HG03159 (cell line): ENCODE measurements around the gene PPFIA1.

Source experiments
- ATAC-seq: cut with Tn5 transposase; IDR thresholded peaks from one replicate; pipeline ENCODE4 v1.9.1; 2021; ENCODE audit warnings: mild to moderate bottlenecking, moderate library complexity; ENCODE audit not compliant: unreplicated experiment

Gene PPFIA1

DNA sequence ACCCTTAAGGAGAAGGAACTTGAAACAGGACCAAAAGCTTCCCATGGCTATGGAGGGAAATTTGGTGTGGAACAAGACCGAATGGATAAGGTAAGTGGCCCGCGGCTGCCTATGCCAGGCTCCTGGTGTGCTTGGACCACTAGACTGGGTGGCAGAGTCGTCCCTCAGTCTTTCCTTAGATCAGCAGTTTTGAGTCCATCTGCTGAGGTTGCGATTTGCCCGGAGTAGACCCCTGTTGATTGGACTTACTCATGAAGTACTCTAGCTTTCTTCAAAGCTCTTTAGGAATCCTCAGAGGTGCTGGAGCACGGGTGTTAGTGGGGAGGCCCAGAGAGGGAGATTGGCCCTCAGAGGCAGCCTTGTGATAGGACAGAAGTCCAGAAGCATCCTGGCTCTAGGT lies 139.4 kb downstream of the PPFIA1 start:
- no peak for ATAC-seq

DNA sequence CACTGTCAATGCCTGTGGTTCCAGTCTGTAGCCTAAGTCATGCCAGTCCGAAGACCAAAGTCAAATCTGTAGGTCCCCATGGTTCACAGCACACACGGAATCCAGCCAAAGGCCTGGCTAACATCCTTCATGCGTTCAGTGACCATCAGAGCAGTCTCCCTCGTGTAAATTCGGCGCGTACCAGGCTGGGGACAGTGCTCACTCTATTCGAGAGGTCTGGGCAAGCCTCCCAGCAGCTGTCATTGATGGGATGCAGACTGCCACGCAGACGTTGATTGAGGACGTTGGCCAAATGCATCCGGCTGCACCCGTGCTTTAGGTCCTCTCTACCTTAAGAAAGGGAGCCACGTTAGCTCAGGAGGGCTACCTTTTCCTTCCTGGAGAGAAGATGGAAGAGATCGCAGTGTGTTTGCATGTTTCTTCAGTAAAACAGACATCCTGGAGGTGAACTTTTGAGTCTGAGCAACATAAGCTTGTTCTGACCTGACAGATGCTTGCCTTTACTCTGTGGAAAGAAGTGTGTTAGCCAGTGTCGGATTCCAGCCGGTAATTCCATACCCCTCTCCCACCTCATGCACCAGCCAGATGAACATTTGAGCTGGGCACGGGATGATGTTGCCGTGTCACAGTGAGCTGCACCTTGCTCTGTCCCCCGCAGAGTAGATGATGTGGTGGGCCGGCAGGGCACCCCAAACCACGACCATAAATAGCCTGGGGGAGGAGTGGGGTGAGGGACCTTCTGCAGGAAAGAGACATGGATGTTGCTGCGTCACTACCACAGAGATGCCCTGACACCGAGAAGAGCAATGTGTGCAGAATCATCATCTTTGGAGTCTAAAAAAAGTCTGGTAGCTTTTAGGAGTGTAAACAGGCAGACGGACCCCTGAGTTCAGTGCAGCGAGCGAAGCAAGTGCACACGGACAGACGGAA lies 140.1 kb downstream of the PPFIA1 start:
- no peak for ATAC-seq

DNA sequence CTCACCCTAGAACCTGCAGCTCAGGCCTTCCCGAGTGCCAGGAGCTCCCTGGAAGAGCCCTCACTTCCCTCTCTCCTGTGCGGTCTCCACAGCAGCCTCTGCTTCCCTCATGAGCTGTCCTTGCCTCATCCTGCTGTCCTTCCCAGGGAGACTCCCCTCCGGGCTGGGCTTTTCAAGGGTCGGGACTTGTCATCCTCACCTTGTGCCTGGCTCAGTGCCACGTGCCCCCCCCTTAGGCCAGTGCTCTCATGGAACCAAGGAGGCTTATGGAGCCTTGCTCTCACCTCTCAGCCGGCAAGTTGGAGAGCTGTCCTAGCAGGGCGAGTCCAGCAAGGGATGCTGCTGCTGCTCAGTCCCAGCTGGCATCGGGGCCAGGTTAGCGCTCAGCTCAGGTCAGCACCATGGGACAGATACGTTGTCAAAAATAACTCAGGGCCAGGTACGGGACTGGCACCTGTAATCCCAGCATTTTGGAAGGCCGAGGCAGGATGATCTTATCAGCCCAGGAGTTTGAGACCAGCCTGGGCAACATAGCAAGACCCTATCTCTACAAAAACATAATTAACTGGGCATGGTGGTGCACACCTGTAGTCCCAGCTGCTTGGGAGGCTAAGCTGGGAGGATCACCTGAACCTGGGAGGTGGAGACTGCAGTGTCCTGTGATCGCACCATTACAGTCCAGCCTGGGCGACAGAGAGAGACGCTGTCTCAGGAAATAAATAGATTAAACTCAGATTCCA lies 141.4 kb downstream of the PPFIA1 start:
- no peak for ATAC-seq

DNA sequence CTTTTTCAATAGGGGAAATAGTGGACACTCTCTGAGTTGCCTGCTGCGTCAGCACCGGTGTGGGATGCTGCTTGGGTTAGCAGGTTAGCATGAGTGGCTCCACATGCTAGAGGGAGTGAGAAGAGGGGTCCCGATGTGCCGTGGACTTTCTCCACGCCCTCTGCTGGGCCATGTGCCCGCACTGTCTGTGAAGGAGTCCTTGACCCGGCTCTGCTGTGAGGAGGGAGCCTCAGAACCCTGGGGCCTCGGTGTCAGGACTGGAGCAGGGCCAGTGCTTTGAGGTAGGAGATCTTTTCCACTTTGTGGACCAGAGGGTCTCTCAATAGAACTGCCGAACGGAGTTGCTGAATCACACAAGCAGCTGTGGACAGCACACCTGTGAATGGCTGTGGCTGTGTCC lies 142.7 kb downstream of the PPFIA1 start:
- no peak for ATAC-seq

DNA sequence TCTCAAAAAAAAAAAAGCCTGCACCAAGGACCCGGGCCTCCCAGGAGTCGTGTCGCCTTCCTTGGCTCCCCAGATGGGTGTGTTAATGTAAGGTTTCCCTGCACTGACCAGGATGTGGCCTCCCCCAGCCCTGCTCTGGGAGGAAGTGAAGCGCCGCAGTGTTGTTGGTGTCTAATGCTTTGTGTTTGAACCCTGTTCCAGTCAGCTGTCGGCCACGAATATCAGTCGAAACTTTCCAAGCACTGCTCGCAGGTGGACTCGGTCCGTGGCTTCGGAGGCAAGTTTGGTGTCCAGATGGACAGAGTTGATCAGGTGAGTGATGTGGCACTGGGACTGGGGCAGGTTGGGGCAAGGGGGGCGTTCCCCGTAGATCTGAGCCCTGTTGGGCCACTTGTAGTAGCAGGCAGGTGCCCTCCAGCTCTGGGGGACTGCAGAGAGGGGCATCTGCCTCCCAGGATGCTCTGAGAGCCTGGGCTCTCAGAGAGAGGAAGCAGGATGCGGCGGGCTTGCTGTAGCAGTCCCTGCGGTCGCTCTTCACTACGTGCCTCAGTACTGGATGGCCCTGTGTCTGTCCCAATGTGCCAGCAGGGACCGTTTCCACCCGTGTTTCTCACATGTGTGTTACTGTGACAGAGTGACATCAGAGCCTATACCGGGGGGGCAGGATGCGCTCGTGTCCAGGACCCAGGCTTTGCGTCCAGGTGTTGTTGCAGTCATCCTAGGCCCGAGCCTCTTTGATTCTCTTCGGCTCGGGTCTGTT lies 144.0 kb downstream of the PPFIA1 start:
- ATAC-seq, result no peak

DNA sequence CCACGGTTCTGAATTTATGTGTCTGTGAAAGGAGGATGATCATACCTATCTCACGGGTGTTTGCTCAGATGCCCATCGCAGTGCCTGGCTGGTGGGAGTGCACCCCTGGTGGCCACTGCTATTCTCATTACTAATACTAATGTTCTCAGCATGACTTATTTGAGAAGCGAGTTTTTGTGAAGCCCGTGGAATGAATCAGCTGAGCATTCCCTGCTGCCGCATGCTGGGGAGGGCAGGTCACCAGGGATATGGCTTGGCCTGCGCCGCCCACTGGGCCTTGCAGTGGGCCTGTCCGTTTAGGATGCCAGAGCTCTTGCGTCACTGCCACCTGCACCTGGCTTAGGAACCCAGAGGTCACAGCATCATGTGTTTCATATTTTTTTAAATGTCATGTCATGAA lies 144.7 kb downstream of the PPFIA1 start:
- no peak for ATAC-seq

DNA sequence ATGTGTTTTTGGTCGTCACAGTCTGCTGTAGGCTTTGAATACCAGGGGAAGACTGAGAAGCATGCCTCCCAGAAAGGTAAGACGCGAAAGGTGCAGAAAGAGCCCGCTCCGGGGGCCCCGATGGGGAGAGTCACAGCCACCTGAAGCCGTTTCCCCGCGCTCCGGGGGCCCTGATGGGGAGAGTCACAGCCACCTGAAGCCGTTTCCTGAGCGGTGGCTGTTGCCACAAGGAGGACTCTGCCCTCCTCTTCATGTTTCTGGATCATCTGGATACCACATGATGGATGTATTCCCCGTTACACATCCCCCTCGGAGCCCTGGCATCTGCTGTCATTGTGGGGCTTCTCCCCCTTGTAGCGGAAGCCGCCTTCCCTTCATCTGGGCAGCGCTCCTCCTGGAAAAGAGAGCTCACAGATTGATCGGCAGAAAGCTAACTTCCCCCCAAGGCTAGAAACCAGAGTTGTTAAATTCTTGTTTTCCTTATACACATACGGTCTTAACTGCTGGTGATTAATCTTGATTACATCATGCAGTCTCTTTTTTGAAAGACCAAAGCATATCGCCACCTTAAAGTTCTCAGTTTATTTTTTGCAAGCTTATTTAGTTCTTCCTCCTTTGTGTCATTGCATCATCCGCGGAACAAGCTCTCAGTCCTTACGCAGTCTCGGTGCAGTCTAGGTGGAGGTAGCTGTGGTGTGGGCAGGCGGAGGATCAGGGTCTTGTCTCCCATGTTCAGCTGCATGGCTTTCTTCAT lies 145.3 kb downstream of the PPFIA1 start:
- ATAC-seq, result no peak

DNA sequence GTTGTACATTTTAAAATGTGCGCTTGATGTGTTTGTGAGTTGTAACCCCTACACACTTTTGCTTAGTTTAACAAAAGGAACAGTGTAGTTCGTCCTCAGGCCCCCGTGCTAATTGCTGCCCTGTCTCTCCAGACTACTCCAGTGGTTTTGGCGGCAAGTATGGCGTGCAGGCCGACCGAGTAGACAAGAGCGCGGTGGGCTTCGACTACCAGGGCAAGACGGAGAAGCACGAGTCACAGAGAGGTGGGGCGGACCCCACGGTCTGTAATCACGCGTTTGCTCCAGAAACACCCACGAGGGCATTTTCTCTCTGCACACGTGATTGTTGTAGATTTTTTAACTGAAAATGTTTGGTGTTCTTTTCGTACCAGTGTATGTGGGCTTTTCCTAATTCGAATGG lies 146.4 kb downstream of the PPFIA1 start:
- no peak for ATAC-seq

DNA sequence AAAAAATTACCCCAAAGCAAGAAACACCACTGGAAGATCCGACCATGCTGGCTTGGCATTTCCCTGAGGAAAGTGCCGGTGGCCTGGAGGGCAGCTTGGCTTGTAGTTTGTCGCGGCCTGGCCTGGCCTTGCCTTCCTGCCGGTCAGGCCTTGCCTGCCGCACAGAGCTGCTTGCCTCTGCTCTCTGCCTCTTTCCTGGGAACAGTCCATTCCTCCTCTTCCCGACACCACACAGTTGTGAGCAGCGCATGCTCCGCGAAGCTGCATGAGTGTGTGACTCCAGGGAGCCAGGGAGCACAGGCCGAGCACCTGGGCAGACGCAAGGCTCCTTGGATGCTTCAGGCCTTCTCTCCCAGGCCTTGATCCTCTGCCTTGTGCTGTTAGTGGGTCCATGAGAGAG lies 147.6 kb downstream of the PPFIA1 start:
- ATAC-seq, result no peak

DNA sequence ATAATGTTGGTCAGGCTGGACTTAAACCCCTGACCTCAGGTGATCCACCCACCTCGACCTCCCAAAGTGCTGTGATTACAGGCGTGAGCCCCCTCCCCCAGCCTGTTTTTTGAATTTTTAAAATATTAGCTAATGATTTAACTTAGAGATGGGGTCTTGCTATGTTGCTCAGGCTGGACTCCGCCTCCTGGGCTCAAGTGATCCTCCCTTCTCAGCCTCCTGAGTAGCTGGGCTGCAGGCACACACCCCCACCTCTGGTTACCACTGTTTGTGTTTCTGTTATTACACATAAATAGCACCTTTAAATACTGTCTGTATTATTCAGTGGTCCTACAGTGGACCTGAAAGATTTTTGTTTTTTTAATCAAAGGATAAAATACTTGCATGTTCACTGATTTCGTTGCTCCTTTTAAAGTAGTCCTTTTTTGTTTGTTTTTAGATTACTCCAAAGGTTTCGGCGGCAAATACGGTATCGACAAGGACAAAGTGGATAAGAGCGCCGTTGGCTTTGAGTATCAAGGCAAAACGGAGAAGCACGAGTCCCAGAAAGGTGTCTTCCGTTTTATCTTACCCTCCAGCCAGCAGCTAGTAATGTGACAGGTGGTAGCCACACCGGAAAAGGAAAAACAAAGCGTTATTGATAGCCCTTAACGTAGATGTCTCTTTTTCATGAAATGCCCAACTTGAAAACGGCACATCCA lies 149.0 kb downstream of the PPFIA1 start:
- ATAC-seq, result no peak

DNA sequence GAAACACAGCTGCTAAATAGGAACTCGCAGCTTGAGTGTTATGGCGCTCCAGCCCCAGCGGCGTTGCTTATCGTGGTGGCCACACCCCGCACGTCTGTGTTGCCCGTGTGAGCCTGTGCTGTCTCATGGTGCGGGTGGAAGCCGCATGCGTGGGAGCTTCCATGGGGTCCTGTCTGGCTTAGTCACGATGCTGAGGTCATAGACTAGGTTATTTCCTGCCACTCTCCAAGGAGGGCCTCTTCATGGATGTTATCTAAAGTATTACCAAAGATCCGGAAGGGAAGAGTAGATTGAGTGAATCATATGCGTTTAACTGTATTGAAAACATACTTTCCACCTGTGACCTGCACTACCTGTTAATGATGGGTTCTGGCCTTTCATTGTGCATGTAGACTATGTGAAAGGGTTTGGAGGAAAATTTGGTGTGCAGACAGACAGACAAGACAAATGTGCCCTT lies 149.5 kb downstream of the PPFIA1 start:
- ATAC-seq, result no peak

DNA sequence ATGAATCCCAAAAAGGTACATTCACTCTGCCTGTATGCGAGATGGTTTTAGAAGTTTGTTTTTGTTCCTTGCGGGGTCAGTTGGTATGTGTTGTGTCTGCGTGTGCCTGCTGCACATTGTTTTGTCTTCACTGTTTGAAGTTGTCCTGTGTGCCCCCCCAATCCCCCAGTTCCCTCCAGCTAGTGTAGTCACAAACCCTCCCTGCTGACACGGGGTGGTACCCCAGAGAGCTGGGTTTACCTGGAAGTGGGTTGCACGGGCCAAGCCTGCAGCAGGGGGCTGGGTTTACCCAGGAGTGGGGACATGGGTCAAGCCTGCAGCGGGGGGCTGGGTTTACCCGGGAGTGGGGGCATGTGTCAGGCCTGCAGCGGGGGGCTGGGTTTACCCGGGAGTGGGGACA lies 150.0 kb downstream of the PPFIA1 start:
- ATAC-seq, result no peak

DNA sequence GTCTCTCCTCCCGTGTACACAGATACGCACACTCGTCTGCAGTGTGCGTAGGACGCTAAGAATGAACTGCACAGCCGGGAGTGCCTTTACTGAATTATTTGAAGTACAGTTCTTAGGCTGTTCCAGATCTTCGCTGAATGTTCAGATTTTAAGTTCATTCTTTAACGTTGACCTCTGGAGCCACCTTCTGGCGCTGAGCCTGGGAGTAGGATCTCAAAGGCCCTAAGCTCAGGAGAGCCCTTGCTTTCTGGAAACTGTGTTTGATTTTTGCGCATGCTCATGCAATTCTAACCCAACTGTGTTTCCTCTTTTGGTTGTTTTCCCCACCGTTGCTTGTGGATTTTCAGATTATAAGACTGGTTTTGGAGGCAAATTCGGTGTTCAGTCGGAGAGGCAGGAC lies 150.6 kb downstream of the PPFIA1 start:
- ATAC-seq, result no peak

DNA sequence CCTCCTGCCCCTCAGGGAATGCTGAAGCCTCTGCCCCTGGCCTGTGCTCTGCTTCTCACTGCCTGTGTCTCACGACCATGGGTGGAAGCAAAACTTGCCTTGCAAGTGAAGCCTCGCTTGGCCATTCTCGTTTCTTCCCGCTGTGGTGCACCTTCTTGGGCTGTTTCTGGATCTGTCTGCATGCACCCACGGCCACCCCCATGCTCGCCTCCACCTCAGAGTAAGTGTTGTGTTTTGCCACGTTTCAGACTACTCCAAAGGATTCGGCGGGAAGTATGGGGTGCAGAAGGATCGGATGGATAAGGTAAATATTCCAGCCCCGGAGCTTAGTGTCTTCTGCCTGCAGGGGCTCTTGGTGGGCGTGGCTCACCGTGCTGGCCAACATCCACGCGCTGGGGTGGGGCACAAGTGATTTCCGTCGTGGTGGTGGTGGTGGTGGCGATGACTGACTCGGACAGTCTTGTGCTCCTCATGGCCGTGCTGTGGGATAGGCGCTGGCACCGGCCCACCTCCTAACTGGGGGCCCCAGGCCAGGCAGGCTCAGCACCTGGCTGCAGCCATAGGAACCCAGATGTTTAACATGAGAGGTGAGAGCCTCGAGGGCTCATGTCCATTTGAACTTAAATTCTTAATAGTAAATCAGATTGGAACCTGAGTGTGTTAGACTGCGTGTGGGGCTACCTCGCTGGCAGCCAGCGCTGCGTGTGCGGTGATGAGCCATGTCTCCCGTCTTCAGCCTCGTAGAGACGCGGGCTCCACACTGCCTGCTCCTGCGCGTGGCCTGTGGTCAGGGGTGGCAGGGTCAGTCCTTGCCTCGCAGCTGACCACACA lies 152.4 kb downstream of the PPFIA1 start:
- no peak for ATAC-seq

DNA sequence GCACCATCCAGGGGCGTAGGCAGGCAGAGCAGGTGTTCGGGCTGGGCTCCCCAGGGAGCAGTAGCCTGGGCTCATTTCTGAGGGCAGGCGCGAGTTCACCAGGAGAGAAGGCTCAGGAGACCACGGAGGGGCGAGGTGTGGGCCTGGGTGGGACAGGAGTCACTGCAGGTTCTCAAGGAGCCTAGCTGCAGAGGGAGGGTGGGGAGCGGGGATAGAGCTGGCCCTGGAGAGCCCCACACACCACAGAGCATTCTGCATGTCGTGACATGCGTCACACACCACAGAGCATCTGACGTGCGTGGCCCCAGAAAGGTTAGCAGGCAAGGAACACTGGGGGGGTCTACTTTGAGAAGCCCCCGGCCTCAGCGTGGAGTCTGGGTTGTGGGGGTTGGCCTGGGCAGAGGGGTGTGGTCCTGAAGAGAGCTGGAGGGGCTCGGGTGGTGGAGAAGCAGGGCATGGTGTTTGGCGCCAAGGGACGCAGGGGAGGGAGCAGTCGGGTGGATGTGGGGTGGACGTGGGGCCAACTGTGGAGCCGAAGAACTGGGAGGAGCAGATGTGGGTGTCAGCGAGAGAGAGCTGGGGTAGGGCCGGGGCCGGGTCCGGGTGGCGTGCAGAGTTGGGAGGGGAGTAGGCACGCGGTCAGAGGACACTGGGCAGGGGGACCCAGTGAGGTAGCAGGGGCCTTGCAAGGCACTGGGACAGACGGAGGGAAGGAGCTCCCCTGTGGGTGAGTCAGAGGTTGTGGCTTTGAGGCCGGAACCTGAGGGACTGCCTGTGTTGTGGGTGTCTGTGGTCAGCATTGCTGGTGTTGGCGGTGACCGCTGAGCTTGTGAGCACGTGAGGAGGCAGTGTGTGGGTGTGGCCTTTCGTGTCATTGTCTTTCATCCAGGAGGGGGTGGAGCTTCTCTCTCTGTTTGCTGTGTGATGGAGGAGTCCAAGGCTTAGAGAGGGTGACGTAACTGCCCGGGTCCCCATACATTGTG lies 153.3 kb downstream of the PPFIA1 start:
- ATAC-seq, result no peak

DNA sequence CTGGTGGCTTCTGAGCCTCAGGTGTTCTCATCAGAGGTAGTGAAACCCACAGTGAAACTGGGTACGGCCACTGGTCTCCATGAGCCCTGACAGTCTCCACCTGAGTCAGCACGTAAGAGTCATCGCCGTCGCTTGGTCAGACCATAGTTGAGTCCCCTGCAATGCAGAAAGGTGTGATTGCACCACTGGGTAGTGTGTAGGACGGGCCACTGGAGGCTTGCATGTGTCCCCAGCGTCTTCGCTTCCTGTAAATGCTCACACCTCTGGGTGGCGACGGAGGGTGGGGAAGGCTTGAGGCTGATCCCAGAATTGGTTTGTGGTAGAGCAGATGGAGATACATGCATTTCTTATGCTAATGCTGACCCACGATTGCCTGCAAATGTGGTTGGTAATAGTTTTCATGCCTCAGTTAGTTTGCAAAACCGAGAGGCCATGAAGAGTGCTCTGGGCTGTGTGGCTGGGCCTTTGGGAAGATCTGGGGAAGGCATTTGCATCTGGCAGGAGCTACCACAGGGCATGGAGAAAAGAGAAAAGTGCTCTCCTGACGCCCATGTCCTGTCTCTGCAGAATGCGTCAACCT lies 154.4 kb downstream of the PPFIA1 start:
- ATAC-seq, result no peak

DNA sequence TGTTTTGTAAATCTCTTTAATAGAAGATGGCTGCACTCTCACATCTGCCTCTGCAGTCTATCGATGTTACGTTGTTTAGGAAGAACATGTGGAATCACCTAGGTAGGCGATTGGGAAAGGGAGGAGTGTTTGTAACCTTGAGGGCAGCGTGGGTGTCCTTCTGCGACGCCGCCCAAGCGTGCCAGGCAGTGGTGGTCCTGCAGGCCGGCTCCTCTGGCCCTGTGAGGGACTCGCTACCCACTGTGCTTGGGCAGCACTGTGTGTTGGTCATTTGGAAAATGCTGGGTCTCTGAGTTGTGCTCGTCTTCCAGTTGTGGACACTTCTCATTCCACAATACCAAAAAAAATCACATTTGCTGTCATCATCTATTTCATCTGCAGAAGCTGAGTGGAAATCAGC lies 156.9 kb downstream of the PPFIA1 start:
- no peak for ATAC-seq
